CD4-positive, alpha-beta T cell treated with Interleukin-12 subunit alpha and Interleukin-12 subunit beta, for 1 hour (primary cell): ENCODE measurements around the gene MLPH.
"Not testable (repeated sequence)": the region's sequence is repeated elsewhere in the genome, so short reads cannot be mapped to it uniquely, and the experiment has no call there.

Experiments
- DNase-seq: peaks from one replicate; pipeline ENCODE4 v3.0.0-alpha.2; 2020

The MLPH gene

DNA sequence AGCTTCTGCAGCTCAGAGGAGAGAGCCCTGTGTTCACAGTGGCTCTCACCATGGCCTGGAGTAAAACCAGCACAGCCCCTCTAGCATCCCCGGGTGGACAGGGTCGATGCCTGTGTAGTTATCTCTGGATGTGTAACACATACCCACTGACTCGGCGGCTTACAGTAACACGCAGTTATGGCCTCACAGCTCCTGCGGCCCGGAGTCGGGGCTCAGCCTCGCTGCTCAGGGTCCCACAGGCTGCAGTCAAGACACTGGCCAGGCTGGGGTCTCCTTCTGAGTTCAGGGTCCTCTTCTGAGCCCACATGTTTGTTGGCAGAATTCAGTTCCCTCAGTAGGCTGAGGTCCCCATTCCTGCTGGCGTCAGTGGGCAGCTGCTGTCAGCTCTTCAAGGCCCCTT lies 106.0 kb downstream of the MLPH start:
- DNase-seq: no peak

GRCh38 chr2:237593596-237594320 lies 106.7 kb downstream of the MLPH start:
- no peak for DNase-seq

DNA sequence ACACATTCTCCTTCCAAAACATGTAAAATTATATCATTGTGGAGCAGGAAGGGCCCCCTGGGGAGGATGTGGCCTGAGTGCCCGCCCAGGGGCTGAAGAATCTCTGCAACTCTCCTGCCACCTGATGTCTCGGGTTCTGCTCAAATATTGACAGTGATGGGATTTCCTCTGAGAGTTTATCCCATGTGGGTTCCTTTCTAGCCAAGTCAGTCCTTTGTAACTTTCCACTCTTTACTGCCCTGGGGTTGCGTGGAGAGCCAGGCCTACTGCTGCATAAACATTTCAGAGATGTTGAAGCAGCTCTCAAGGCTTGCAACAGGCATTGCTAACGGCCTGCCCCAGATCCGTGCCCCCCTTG lies 107.4 kb downstream of the MLPH start:
- no peak for DNase-seq

DNA sequence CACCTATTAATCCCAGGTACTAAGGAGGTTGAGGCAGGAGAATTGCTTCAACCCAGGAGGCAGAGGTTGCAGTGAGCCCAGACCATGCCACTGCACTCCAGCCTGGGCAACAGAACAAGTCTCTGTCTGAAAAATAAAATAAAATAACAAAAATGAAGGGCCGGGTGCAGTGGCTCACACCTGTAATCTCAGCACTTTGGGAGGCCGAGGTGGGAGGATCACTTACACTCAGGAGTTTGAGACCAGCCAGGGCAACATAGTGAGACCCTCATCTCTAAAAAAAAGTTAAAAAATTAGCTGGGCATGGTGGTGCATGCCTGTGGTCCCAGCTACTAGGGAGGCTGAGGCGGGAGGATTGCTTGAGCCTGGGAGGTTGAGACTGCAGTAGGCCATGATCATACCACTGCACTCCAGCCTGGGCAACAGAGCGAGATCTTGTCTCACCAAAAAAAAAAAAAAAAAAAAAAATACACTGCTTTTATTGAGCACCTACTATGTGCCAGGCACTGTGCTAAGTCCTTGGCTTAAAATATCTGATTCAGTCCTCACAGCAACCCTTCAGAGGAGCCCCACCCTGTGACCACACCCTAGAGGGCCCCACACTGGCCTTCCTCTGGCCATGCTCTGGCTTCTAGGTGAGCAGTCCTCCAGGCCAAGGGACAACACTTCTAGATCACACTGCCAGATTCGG lies 108.9 kb downstream of the MLPH start:
- not testable (repeated sequence) for DNase-seq

DNA sequence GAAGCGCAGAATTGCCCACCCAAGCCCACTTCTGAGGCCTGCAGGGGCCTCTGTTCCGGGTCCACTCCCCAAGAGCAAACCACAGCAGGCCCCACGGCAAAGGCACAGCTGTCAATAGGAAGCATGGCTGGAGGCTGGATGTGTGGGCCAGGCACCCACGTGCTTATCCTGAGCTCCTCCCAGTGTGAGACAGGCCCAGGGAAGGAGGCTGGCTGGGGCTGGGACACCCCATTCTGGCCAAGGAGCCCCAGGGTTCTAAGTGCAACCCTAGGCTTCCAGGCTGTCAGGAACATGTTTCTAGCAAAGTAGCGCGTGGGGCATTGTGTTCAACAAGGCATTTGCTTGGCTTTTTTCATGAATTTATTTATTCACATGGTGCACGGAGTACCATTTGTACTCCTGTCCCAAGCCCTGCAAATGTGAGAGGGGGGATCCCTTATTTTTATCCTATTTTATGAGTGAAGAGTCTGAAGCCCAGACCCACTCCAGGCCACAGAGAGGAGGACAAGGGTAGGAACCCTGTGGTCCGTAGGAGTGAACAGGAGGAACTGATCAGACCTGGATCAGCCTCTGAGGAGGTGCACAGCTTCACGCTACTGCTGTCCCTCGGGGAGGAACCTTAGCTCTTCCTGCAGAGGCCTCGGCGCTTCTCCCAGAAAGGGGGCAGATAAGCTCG lies 109.6 kb downstream of the MLPH start:
- DNase-seq: no peak

- DNase-seq: no peak
Observed at GRCh38 chr2:237597196-237598145, 110.4 kb downstream of the MLPH start.

DNA sequence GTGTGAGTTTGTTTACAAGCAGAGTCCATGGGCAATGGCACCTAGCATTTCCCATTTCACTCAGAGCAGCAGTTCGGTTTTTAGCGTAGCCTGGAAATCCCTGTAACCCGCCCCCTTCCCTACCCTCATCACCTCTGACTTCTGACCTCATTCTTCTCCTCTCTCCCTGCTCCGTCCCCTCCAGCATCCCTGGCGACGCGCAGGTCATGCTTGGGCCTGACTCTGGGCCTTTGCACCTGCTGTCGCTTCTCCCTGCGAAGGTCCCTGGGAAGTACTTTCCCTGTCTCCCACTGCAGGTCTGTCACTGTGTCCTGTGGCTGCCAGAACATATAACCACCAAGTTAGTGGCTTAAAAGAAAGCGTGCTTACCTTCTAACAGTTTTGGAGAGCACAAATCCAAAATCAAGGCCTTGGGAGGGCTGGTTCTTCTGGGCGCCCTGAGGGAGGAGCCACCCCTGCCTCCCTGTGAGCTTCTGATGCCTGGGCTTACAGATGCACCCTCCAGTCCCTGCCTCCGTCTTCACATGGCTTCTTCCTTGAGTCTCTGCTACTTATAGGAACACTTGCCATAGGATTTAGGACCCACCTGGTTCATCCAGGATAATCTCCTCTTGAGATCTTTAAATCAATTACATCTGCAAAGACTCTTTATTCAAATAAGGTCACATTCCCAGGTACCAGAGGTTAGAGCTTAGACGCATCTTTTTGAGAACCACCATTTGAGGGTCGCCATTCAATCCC lies 111.6 kb downstream of the MLPH start:
- no peak for DNase-seq

DNA sequence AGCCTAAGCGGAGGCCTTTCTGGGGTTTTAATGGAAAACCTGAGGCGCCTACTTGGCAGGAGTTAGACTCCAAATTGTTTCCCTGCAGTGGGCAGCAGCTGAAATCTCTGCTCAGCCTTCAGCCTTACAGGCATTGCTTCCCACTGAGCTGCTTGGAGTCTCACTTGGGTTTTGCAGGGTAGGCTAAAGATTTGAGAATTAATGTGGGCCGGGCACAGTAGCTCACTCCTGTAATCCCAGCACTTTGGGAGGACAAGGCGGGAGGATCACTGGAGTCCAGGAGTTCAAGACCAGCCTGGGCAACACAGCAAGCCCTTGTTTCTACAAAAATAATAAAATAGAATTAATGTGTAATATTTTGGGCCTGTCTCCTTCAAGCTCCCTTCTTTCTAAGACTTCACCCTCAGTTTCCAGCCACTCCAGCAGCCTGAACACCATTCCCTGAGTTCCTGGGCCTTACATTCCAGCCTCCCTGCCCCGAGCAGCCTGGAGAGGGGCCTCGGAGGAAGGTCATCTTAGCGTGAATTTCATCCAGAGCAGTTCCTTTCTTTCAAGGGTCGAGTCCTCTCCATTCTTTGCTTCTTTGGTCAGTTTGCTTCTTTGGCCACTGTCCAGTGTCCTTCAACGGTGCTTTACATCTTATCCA lies 112.5 kb downstream of the MLPH start:
- no peak for DNase-seq

GRCh38 chr2:237600205-237600846 lies 113.3 kb downstream of the MLPH start:
- DNase-seq: no peak

DNA sequence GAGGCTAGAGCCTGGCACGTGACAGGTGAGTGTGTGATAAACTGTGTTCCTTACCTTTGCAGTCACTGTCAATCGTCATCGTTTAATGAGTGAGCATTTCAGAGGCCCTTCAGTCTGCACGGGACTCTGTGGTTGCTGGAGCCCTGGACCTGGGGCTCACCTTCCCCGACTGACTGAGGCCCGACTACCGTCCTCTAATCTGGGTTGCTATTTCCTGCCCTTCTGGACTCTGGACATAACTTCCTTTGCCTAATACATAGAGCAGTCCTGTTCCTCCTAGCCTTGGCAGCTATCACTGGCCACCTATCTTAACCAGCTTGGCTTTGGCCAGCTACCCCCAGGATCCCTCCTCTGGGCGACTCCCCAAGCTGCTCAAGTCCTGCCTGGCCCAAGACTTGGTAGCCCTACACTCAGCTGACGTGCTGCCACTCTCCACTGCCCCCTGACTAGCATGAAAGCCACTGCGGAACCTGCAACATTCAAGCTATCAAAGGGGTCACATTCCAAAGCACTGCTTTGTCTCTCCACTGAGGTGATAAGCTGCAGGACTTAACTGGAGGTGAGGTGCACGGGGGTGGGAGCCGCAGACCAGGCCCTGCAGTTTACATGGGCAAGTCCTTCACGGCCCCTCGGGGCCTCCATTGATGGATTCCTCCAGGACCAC lies 114.5 kb downstream of the MLPH start:
- DNase-seq: no peak

GRCh38 chr2:237602409-237602808 lies 115.4 kb downstream of the MLPH start:
- DNase-seq: no peak

DNA sequence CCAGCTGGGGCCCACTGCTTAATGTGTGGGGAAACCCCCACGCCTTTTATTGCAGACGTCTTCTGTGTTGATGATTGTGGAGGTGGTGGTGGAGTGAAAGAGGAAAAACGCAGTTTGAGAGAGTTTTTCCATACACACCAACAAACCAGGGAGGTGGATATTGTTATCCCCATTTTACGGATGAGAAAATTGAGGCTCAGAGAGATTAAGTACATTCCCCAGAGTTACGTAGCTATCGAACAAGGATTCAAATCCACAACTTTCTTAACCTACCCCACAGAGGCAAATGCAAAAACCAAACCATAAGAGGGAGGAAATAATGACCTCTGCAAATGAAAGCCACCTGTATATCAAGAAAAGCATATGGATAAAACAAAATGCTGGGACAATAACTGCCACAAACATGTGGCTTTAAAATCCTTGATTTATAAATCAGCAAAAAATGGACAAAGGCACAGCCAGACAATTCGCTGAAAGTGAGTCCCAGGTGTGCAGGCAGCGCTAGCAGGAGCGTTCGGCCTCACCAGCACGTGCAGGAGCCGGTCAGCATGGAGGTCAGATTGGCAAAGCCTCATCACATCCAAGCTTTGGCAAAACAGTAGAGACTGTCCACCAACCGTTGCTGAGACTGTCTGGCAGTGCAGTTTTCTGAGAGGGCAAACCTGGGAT lies 116.1 kb downstream of the MLPH start:
- DNase-seq: no peak

- DNase-seq: peak; percentile 85
Observed at GRCh38 chr2:237603718-237604362, 116.8 kb downstream of the MLPH start.

- no peak for DNase-seq
Observed at GRCh38 chr2:237604391-237604790, 117.3 kb downstream of the MLPH start.
